Mucosa of descending colon (tissue), 3 donors: Measurements from ENCODE around the gene FAT2. TPM values are rescaled to one million over a fixed set of nuclear protein-coding genes. Genes with fewer than 3 reads are reported as not detected.

Experiments
- ATAC-seq: fragments of 200-7000 bp; cut with Tn5 transposase; one replicate; pipeline ENCODE4 v1.9.1; 2020; ENCODE audit warnings: mild to moderate bottlenecking, moderate library complexity
- DNase-seq, 3 donors: peaks; one replicate each; pipeline ENCODE4 v3.0.0-alpha.2; 2020
- H3K36me3 ChIP-seq: fragments of 200-600 bp; one replicate; pipeline ENCODE4 v1.8.0; 2021; ENCODE audit warnings: low read depth, mild to moderate bottlenecking
- H3K4me1 ChIP-seq: fragments of 200-600 bp; one replicate; pipeline ENCODE4 v1.8.0; 2021; ENCODE audit warnings: low read depth, mild to moderate bottlenecking
- H3K4me3 ChIP-seq: fragments of 200-600 bp; one replicate; pipeline ENCODE4 v1.8.0; 2021; ENCODE audit warnings: mild to moderate bottlenecking
- H3K9me3 ChIP-seq: fragments of 200-600 bp; one replicate; pipeline ENCODE4 v1.8.0; 2021; ENCODE audit warnings: mild to moderate bottlenecking
- CTCF ChIP-seq: fragments of 200-600 bp; IDR thresholded peaks from one replicate; pipeline ENCODE4 v1.8.0; 2022; ENCODE audit warnings: antibody characterized with exemption, mild to moderate bottlenecking
- intact Hi-C, 2 donors: fragments of 100-400 bp; cut with DNase I in 1 of 2; cut with micrococcal nuclease in 1 of 2; formaldehyde crosslinking; loops; one replicate each; pipeline versions ENCODE4 v1.11.0 to v1.11.1; 2022; cut with DNase I, micrococcal nuclease
- total RNA-seq, 3 donors: library from RNA; stranded (reverse); fragmentation: NEBNext Ultra II Directional in 2 of 3; extraction: Animal tissue kit (Norgen Biotek cat#: 25700) in 2 of 3; gene quantifications; one replicate each; pipeline versions ENCODE4 v1.2.1 to v1.2.4, GENCODE V29; 2021 to 2023
- donor health status: DM: no; HTN: no; CAD: no; lungs with moderate emphysema.
- donor health status: DM: no; HTN: no; CAD: no.
- donor health status: DM: no; HTN: yes; CAD: no.

Gene FAT2
- total RNA-seq, 3 donors from 2014 or later = not detected

DNA sequence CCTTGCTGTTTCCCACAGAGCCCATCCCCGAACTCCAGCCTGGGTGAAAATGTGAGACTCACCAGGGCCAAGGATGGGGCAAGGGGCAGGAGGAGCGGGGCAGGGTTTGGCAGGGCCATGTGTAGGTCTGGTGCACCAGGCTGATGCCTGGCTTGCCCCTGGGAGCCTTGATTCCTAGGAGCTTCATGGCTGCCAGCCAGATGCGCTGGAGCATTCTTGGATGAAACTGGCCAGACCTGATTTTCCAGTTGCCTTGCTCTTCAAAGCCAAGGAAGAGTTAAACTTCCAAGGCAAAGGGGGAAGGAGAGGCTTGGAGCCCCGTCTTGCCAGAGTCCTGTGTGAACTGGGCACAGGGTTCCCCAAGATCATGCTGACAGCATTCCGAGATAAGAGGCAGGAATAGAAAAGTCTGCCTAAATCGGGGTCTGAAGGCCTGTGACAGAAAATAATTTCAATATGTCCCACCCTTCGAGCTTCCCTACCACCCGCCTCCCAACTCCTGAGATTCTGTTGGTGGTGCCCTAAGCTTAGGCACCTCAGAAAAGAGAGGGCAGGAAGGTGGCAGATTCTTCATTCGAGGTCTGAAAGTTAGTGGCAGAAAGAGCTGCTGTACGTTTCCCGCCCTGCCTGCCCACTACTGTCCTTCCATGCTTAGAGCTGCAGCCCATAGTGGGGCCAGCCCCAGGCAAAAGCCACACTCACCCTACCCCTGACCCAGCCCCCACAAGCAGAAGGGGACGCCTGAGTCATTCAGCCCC is 20.4 kb downstream of the FAT2 start:
- no peak overlapping the region for H3K4me3 ChIP-seq
- ATAC-seq (no peak), DNase-seq (no peak)
- H3K9me3 ChIP-seq = no peaks in the 10 kb centered on the region
- no peak for TF ChIP-seq CTCF
- intact Hi-C loops = no loop called here
- no peaks in the 10 kb centered on the region for H3K4me1 ChIP-seq
- no peaks in the 10 kb centered on the region for H3K36me3 ChIP-seq

DNA sequence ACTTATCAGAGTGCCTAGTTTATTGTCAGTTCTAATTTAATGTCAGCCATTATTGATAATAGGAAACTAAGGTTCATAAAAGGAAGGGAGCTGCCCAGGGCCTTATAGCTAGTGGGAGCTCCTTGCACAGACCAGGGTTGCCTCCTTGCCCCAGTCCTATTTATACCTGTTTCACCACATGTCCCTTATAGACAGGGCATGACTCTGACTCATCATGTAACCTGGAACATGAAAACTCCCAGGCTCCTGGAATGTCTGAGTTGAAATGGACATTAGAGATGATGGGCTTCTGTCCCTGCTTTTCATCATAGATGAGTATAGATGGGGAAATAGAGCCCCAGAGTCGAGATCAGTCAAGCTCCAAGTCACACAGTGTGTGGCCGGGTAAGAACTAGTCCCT is 21.1 kb downstream of the FAT2 start:
- Histone ChIP-seq H3K4me1 (no peaks in the 10 kb centered on the region), H3K9me3 (no peaks in the 10 kb centered on the region), H3K36me3 (no peaks in the 10 kb centered on the region), H3K4me3 (no peak overlapping the region)
- no peak for TF ChIP-seq CTCF
- ATAC-seq = no peak
- intact Hi-C loops = no loop called here
- DNase-seq = no peak

DNA sequence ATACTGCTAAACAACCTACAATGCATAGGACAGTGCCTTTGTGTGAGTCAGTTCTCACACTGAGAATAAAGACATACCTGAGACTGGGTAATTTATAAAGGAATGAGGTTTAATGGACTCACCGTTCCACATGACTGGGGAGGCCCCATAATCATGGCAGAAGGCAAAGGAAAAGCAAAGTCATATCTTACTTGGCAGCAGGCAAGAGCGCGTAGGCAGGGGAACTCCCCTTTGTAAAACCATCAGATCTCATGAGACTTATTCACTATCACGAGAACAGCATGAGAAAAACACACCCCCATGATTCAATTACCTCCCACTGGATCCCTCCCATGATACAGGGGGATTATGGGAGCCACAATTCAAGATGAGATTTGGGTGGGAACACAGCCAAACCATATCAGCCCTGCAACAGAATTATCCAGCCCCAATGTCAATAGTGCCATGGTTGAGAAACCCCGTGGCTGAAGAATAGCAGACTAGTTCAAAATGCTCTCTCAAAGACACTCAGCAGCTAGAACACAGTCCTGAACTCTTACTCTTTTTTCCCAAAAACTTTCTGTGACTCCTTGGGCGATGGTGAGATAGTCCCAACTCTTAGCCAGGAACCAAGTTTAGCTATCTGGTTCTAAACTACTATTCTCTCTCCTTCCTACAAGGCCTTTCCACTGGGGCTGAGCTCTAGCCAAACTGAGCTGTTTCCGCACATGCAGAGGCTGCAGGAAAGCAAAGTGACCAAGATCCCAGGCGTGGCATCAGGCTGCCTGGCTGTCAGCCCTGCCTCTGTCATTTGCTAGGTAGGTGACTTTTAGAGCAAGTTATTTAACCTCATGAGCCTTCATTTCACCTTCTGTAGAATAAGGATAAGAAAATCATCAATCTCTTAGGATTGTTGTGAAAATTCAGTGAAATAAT is 21.7 kb downstream of the FAT2 start:
- no peak for TF ChIP-seq CTCF

GRCh38 chr5:151568036-151568435 is 23.1 kb downstream of the FAT2 start:
- Histone ChIP-seq H3K36me3 (no peaks in the 10 kb centered on the region), H3K4me1 (no peaks in the 10 kb centered on the region), H3K9me3 (no peaks in the 10 kb centered on the region), H3K4me3 (no peak overlapping the region)
- DNase-seq = no peak
- ATAC-seq = no peak
- no peak for TF ChIP-seq CTCF
- intact Hi-C loops = no loop called here

More for the DNA sequence above, 21.7 kb downstream of the FAT2 start:
- DNase-seq (no peak), ATAC-seq (no peak)
- H3K36me3 ChIP-seq = no peaks in the 10 kb centered on the region
- no peaks in the 10 kb centered on the region for H3K4me1 ChIP-seq
- no peaks in the 10 kb centered on the region for H3K9me3 ChIP-seq
- H3K4me3 ChIP-seq = no peak overlapping the region
- intact Hi-C loops = no loop called here

DNA sequence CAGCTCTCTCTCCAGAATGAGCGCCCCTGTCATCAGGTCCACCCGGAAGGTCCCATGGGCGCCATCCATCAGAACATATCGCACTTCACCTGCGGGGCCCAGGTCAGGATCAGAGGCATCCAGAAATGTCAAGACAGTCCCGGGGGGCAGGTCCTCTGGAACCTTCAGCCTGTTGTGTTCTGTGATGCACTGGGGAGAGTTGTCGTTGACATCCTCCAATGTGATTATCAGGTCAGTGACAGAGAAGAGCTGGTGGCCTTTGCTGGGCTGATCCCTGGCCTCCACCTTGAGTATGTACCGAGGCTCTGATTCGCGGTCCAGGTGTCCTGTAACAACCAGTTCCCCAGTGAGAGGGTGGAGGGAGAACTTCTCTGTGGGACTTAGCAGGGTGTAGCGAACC is 25.2 kb downstream of the FAT2 start:
- Histone ChIP-seq H3K4me1 (no peaks in the 10 kb centered on the region), H3K36me3 (no peaks in the 10 kb centered on the region), H3K4me3 (no peak overlapping the region), H3K9me3 (no peaks in the 10 kb centered on the region)
- ATAC-seq (no peak), DNase-seq (no peak)
- intact Hi-C loops = no loop called here
- TF ChIP-seq CTCF = no peak
